K562 (cell line): Measurements from ENCODE around the gene SLC7A4. TPM values are rescaled to one million over a fixed set of nuclear protein-coding genes. Genes with fewer than 3 reads are reported as not detected.

ENCODE experiments used
- EP300 ChIP-seq: IDR thresholded peaks from 2 replicates; pipeline ENCODE4 v1.6.1; 2012; ENCODE audit warnings: low read length, improper control_type of control experiment
- ETV5 ChIP-seq: sonication (generic); formaldehyde crosslinking; IDR thresholded peaks from 2 replicates; pipeline ENCODE4 v1.4.0; 2020; ENCODE audit warnings: low read depth, mild to moderate bottlenecking, missing genetic modification reagents
- KAT2B ChIP-seq: IDR thresholded peaks from one replicate; pipeline ENCODE4 v1.6.1; 2012; ENCODE audit warnings: low read depth, mild to moderate bottlenecking, control low read depth, inconsistent platforms, low read length, moderate library complexity
- NFRKB ChIP-seq: fragments of 450-650 bp; IDR thresholded peaks from 2 replicates; pipeline ENCODE4 v1.6.1; 2016; ENCODE audit warnings: low read depth
- NR2C2 ChIP-seq, 2 experiments: fragments of 200-800 bp in 1 of 2; sonication (Bioruptor generic) in 1 of 2; sonication (generic) in 1 of 2; formaldehyde crosslinking in 1 of 2; IDR thresholded peaks; 2 replicates each; pipeline versions ENCODE4 v1.6.1 to v1.8.0; 2016 to 2022; ENCODE audit warnings: mild to moderate bottlenecking in 1 of 2, missing compliant biosample characterization in 1 of 2, missing genetic modification characterization in 1 of 2, missing genetic modification reagents in 1 of 2
- PRMT5 ChIP-seq: sonication (generic); formaldehyde crosslinking; IDR thresholded peaks from 2 replicates; pipeline ENCODE4 v1.5.0; 2020; ENCODE audit warnings: missing genetic modification reagents
- PTRF ChIP-seq: fragments of 450-650 bp; IDR thresholded peaks from 2 replicates; pipeline ENCODE4 v1.6.1; 2016; ENCODE audit warnings: mild to moderate bottlenecking, missing genetic modification characterization, missing compliant biosample characterization
- RAD51 ChIP-seq: fragments of 450-650 bp; IDR thresholded peaks from 2 replicates; pipeline ENCODE4 v1.7.1; 2016; ENCODE audit warnings: low read depth, mild to moderate bottlenecking, borderline replicate concordance
- SMAD2 ChIP-seq: fragments of 150-350 bp; IDR thresholded peaks from 2 replicates; pipeline ENCODE4 v1.6.1; 2014; ENCODE audit warnings: low read depth, mild to moderate bottlenecking, low read length
- ZFP36 ChIP-seq: fragments of 150-350 bp; IDR thresholded peaks from 2 replicates; pipeline ENCODE4 v1.6.1; 2018; ENCODE audit warnings: low read length, low read depth; ENCODE audit not compliant: partially characterized antibody
- ZKSCAN1 ChIP-seq: fragments of 150-350 bp; IDR thresholded peaks from 2 replicates; pipeline ENCODE4 v1.6.1; 2016; ENCODE audit warnings: low read depth, low read length
- ZNF212 ChIP-seq: fragments of 450-650 bp; formaldehyde crosslinking; IDR thresholded peaks from 2 replicates; pipeline ENCODE4 v1.4.0; 2020; ENCODE audit warnings: mild to moderate bottlenecking
- polyA plus RNA-seq, 8 experiments: library from polyadenylated mRNA; depleted of rRNA in 4 of 8; stranded (reverse) in 5 of 8; unstranded in 3 of 8; fragments of >200 nt; fragmentation: Nextera tagmentation in 2 of 8; fragmentation: Illumina TruSeq in 1 of 8; extraction: Ambion mirVana in 2 of 8; extraction: Trizol in 1 of 8; gene quantifications; 2 replicates each; pipeline versions ENCODE4 v1.2.1 to v1.2.3, GENCODE V29; 2011 to 2014; ENCODE audit warnings: inconsistent platforms in 1 of 8, missing spikeins in 1 of 8
- total RNA-seq, 7 experiments: library from RNA; depleted of rRNA in 6 of 7; stranded (reverse); fragments of >200 nt in 6 of 7; fragmentation: Illumina TruSeq in 2 of 7; extraction: Trizol in 2 of 7; gene quantifications; 2 replicates each; pipeline versions ENCODE4 v1.2.1 to v1.2.3, GENCODE V29; 2011 to 2021; ENCODE audit warnings: low replicate concordance in 1 of 7
- TF ChIP-seq, protein P1 (sequence below): fragments of 450-650 bp; IDR thresholded peaks from 2 replicates; pipeline ENCODE4 v1.6.1; 2016; ENCODE audit warnings: mild to moderate bottlenecking, moderate library complexity
- TF ChIP-seq, protein P2 (sequence below): sonication (generic); formaldehyde crosslinking; IDR thresholded peaks from 2 replicates; pipeline ENCODE4 v1.8.0; 2022; ENCODE audit warnings: mild to moderate bottlenecking, low read depth, missing genetic modification reagents
- TF ChIP-seq, protein P3 (sequence below): sonication (generic); formaldehyde crosslinking; IDR thresholded peaks from 2 replicates; pipeline ENCODE4 v1.8.0; 2022; ENCODE audit warnings: mild to moderate bottlenecking, missing genetic modification reagents

Gene SLC7A4
- total and polyA plus RNA-seq, 9 of the 15 experiments (the other 6 are each of a cell fraction or from before 2014, with no cell fraction given), result not detected

DNA sequence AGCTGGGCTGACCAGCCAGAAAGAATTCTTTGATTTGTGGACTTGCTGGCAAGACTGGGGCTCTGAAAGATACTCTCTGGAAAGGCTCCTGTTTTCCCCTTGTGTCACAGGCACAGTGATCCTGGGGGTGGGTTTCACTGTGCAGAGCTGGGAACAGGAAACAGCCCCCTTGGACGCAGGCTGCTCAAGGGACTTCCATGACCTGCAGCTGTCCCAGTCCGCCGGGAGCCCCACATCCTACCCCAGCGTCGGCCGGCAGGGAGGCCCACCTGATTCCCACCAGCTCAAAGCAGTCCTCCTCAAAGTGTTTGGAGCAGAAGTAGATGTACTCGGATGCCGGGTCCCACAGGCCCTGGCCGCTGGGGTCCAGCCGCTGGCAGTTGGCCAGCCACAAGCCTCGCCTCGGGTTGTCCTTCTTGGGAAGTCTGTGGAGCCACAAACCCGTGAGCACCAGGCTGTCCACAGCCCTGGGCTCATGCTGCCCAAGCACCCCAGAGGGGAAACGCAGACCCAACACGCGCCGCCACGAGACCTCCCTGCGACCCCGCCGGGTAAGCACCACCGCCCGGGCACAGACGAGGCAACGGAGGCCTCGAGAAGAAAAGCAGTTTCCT lies 31.3 kb downstream of the SLC7A4 start (continued):
- TF ChIP-seq, protein P1, sequence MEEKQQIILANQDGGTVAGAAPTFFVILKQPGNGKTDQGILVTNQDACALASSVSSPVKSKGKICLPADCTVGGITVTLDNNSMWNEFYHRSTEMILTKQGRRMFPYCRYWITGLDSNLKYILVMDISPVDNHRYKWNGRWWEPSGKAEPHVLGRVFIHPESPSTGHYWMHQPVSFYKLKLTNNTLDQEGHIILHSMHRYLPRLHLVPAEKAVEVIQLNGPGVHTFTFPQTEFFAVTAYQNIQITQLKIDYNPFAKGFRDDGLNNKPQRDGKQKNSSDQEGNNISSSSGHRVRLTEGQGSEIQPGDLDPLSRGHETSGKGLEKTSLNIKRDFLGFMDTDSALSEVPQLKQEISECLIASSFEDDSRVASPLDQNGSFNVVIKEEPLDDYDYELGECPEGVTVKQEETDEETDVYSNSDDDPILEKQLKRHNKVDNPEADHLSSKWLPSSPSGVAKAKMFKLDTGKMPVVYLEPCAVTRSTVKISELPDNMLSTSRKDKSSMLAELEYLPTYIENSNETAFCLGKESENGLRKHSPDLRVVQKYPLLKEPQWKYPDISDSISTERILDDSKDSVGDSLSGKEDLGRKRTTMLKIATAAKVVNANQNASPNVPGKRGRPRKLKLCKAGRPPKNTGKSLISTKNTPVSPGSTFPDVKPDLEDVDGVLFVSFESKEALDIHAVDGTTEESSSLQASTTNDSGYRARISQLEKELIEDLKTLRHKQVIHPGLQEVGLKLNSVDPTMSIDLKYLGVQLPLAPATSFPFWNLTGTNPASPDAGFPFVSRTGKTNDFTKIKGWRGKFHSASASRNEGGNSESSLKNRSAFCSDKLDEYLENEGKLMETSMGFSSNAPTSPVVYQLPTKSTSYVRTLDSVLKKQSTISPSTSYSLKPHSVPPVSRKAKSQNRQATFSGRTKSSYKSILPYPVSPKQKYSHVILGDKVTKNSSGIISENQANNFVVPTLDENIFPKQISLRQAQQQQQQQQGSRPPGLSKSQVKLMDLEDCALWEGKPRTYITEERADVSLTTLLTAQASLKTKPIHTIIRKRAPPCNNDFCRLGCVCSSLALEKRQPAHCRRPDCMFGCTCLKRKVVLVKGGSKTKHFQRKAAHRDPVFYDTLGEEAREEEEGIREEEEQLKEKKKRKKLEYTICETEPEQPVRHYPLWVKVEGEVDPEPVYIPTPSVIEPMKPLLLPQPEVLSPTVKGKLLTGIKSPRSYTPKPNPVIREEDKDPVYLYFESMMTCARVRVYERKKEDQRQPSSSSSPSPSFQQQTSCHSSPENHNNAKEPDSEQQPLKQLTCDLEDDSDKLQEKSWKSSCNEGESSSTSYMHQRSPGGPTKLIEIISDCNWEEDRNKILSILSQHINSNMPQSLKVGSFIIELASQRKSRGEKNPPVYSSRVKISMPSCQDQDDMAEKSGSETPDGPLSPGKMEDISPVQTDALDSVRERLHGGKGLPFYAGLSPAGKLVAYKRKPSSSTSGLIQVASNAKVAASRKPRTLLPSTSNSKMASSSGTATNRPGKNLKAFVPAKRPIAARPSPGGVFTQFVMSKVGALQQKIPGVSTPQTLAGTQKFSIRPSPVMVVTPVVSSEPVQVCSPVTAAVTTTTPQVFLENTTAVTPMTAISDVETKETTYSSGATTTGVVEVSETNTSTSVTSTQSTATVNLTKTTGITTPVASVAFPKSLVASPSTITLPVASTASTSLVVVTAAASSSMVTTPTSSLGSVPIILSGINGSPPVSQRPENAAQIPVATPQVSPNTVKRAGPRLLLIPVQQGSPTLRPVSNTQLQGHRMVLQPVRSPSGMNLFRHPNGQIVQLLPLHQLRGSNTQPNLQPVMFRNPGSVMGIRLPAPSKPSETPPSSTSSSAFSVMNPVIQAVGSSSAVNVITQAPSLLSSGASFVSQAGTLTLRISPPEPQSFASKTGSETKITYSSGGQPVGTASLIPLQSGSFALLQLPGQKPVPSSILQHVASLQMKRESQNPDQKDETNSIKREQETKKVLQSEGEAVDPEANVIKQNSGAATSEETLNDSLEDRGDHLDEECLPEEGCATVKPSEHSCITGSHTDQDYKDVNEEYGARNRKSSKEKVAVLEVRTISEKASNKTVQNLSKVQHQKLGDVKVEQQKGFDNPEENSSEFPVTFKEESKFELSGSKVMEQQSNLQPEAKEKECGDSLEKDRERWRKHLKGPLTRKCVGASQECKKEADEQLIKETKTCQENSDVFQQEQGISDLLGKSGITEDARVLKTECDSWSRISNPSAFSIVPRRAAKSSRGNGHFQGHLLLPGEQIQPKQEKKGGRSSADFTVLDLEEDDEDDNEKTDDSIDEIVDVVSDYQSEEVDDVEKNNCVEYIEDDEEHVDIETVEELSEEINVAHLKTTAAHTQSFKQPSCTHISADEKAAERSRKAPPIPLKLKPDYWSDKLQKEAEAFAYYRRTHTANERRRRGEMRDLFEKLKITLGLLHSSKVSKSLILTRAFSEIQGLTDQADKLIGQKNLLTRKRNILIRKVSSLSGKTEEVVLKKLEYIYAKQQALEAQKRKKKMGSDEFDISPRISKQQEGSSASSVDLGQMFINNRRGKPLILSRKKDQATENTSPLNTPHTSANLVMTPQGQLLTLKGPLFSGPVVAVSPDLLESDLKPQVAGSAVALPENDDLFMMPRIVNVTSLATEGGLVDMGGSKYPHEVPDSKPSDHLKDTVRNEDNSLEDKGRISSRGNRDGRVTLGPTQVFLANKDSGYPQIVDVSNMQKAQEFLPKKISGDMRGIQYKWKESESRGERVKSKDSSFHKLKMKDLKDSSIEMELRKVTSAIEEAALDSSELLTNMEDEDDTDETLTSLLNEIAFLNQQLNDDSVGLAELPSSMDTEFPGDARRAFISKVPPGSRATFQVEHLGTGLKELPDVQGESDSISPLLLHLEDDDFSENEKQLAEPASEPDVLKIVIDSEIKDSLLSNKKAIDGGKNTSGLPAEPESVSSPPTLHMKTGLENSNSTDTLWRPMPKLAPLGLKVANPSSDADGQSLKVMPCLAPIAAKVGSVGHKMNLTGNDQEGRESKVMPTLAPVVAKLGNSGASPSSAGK, result no peak
- TF ChIP-seq SMAD2, result no peak
- no peak for TF ChIP-seq ZKSCAN1
- TF ChIP-seq PTRF, result no peak
- TF ChIP-seq ZNF212, result no peak
- TF ChIP-seq RAD51, result no peak
- no peak for TF ChIP-seq NFRKB
- TF ChIP-seq EP300, result no peak
- TF ChIP-seq NR2C2 (CRISPR knock-in tag; IDR thresholded peaks at IDR 0.05), result no peak
- no peak for TF ChIP-seq NR2C2 (tag; IDR thresholded peaks at IDR 0.05)
- TF ChIP-seq, protein P2, sequence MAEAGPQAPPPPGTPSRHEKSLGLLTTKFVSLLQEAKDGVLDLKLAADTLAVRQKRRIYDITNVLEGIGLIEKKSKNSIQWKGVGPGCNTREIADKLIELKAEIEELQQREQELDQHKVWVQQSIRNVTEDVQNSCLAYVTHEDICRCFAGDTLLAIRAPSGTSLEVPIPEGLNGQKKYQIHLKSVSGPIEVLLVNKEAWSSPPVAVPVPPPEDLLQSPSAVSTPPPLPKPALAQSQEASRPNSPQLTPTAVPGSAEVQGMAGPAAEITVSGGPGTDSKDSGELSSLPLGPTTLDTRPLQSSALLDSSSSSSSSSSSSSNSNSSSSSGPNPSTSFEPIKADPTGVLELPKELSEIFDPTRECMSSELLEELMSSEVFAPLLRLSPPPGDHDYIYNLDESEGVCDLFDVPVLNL (CRISPR knock-in tag), result no peak
- no peak for TF ChIP-seq KAT2B
- TF ChIP-seq ETV5 (CRISPR knock-in tag), result no peak
- TF ChIP-seq PRMT5 (CRISPR knock-in tag), result no peak
- no peak for TF ChIP-seq ZFP36
- TF ChIP-seq, protein P3, sequence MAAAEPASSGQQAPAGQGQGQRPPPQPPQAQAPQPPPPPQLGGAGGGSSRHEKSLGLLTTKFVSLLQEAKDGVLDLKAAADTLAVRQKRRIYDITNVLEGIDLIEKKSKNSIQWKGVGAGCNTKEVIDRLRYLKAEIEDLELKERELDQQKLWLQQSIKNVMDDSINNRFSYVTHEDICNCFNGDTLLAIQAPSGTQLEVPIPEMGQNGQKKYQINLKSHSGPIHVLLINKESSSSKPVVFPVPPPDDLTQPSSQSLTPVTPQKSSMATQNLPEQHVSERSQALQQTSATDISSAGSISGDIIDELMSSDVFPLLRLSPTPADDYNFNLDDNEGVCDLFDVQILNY (CRISPR knock-in tag), result no peak
